Activated CD4-positive, alpha-beta T cell treated with anti-CD3 and anti-CD28 coated beads for 4 hours (primary cell): Measurements from ENCODE around the gene MAGI1.

ENCODE experiments used
- DNase-seq, 2 donors: peaks; one replicate each; pipeline ENCODE4 v3.0.0-alpha.2; 2020

Gene MAGI1

DNA sequence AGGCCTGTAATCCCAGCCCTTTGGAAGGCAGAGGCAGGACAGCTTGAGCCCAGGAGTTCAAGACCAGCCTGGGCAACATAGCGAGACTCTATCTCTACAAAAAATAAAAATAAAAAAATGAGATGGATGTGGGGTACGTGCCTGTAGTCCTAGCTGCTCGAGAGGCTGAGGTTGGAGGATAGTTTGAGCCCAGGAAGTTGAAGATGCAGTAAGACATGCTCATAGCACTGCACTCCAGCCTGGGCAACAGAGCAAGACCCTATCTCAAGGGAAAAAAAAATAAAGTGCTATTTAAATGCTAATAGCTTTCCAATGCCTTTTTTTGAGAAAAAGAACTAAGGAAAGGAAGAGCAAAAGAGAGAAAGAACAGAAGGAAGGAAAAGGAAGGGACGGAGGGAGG, 94.5 kb downstream of the MAGI1 start:
- no peak for DNase-seq

- DNase-seq: no peak
Measured at GRCh38 chr3:65939801-65940246, 98.9 kb downstream of the MAGI1 start.

GRCh38 chr3:65939184-65939583, 99.5 kb downstream of the MAGI1 start:
- no peak for DNase-seq

DNA sequence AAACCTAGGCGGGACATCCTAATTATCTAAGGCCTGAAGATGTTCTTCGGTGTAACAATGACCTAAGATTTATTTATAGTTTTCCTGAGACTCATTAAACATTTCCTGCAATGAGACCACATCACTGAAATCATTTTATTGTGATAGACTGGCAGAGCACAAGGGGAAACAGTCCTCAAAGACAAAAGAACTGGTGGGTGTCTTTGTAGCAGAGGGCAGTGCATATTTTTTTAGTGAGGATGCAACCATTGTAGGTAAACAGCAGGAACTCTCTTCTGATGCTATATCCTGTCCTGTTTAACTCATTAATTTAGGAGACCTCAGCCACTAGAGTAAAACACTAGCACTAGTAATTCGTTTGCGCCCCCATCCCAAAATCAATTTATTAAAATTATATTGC, 100.0 kb downstream of the MAGI1 start:
- no peak for DNase-seq

GRCh38 chr3:65938147-65938546, 100.6 kb downstream of the MAGI1 start:
- DNase-seq: no peak

- DNase-seq: no peak
Measured at GRCh38 chr3:65936908-65937638, 101.6 kb downstream of the MAGI1 start.

GRCh38 chr3:65935724-65936123, 103.0 kb downstream of the MAGI1 start:
- no peak for DNase-seq

- no peak for DNase-seq
Measured at GRCh38 chr3:65930648-65931047, 108.1 kb downstream of the MAGI1 start.

DNA sequence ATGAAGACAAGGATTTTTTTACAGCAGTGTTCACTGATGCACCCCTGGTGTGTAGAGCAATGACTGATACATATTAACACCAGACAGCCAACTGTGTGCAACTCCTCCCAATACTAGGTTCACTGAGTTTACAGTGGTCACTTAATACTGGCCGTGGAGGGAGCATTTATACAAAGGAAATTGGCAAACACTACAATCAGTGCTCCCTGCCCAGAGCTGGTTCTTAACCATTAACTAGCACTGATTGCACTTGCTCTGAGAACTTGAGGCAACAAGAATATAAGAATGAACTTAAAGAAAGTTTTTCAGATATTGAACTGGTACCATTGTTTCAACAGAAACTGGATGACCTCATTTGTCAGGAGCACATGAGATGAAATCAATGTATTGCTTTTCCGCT, 110.6 kb downstream of the MAGI1 start:
- DNase-seq: no peak

DNA sequence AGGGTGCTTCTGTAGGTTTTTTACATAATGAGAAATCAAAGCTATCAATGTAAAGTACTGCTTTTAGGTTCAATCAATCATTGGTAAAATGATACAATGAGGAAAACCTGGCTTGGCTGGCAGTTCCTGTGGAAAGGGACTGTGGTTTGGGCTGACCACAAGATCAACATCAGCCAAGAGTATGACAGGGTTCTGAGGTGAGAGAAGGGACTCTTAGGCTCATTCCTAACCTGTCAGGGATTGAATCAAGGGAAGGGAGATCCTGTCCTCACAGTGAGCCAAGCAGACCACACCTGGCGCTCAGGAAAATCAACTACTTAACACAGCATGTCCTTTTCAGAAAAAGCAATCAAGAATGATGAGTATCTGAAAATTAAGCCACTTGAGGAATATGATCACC, 111.1 kb downstream of the MAGI1 start:
- no peak for DNase-seq

- DNase-seq: no peak
Measured at GRCh38 chr3:65925254-65925954, 113.3 kb downstream of the MAGI1 start.

DNA sequence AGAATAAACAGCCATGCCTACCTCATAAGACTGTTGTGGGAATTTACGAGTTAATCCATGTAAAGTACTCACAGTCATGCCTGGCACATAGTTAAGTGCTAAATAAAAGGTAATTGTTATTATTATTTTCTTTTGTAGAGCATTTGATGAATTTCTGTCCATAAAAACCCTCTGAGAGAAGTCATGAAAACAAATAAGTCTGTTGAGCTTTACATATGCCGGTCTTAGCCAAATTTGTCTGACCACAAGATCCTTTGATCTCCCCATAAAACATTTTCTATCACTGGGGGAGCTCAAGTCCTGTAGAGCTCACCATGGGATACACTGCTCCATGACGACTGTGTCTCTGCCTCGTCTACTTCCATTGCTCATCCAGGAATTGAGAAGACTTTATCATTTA, 114.0 kb downstream of the MAGI1 start:
- DNase-seq: no peak

DNA sequence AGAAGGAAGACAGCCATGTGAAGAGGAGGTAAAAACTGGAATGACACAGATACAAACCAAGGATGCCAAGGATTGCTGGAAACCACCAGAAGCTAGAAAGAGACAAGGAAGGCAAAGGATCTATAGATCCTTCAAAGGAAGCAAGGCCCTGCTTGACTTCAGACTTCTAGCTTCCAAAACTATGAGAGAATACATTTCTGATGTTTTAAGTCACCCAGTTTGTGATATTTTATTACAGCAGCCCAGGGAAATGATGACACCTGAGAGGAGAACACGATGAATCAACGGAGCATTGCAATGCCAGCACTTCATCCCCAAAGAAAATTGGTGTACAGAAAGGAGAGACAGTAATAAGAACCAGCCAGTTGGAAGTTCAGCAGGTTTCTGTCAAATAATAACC, 116.3 kb downstream of the MAGI1 start:
- no peak for DNase-seq

DNA sequence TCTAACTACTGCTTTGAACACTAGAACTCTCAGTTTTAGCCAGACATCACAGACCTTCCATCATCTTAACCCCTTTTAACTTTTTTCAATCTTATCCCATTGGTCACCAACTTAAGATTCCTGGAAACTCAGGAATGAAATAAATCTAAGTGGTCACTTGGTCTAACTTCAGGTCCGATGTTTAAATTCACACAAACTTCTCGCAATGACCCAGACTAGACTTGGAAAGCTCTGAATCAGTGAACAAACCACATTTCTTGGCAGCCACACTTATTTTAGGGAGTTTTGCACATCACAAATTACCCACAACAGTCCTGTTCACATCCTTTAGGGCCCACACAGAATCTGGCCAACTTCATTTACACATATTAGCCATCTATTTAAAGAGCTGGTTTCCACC, 118.9 kb downstream of the MAGI1 start:
- DNase-seq: no peak

DNA sequence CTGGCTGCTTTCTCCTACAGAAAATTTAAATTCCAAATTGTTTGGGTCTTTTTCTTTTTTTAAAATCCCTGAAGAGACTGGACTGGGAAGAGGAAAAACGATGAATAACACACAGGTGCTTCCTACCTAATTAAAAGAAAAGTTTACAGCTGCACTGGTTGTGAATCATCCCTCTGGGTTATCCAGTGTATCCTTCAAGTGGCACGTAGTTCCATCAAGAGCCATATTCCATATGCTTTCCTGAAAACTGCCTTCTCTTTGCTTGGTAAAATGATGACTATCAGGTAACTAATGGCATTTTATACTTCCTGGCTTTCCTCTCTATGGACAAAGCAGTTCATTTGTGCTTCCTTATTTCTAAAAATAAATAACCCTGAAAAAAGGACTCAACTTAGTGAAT, 123.2 kb downstream of the MAGI1 start:
- DNase-seq: no peak

- DNase-seq: no peak
Measured at GRCh38 chr3:65914740-65915367, 123.9 kb downstream of the MAGI1 start.

DNA sequence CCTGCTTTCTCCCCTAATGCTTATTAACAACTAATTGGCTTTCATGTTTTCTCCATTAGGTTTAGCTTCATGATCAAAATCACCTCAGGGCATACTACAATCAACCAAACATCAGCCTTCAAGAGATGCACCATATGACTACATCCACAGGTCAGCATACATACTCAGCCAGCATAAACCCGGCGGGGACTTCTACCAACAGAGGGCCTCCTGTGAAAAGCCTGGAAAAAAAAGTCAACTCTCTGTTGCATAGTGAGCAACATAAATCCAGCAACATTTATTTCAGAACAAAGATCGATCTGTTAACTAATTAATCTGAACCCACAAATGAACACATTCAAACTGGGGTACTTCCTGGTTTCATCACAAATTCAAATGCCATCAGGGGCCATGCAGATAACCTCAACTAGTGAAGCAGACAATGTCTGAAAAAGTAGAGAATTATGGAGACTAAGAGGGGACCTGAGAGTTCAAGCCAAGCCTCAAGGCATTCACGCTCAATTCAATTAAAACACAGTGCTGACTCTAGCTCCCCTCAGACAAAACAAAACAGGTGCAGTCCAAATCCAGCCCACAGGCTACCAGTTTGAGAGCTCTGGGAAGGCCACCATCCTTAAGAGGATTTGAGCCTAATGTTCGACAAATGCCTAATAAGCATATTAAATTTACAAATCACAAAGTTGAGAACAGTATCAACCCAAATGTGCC, 124.5 kb downstream of the MAGI1 start:
- no peak for DNase-seq

- no peak for DNase-seq
Measured at GRCh38 chr3:65912647-65913046, 126.1 kb downstream of the MAGI1 start.

GRCh38 chr3:65908588-65908987, 130.1 kb downstream of the MAGI1 start:
- no peak for DNase-seq

- DNase-seq: no peak
Measured at GRCh38 chr3:65907232-65908130, 131.2 kb downstream of the MAGI1 start.

DNA sequence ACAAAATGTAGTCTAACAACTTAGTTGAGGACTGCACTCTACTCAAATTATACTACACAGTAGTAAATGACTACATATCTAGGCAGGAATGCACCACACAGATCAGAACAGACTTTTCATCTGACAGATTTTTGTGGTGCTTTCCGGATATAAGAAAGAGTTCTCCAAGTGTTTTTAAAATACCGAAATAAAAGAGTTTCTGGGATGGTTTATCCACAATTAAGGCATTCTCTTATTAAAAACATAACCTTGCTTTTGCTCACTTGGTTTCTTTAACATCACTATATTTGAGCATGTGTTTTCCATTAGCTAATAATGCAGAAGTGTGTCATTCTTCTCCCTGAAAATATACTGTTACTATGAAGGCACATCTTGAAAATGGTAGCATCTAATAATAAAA, 132.9 kb downstream of the MAGI1 start:
- DNase-seq: no peak

DNA sequence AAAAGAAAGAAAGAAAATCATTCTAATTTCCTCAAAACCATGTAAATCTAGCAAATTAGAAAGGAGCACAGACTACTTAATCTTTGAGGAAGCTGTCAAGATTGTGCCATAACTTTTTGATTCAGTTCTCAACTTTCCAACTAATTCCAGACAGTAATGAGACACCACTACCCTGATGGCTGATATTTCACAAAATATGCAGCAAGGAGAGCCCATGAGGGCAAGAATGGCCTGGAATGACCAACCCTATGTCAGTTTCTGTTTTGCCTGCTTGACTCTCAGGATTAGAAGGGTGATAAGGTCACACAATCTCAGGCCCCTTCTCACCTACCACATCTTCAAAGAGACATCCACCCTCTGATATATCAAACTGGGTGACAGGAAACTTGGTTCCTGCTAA, 134.7 kb downstream of the MAGI1 start:
- DNase-seq: no peak
